SK-N-SH (cell line): ENCODE results near the gene FAM107B. TPM values are rescaled to one million over a fixed set of nuclear protein-coding genes. Genes with fewer than 3 reads are reported as not detected.

Experiments used
- CTCF ChIA-PET: fragments of 300-600, 350-600 bp; formaldehyde crosslinking; extraction: SDS; loops from one replicate; lab custom pipeline; 2021; lab: Yijun Ruan, JAX
- POLR2A ChIA-PET: fragments of 350-600 bp; sonication (Branson Sonifier 250); formaldehyde crosslinking; extraction: SDS; loops from one replicate; lab custom pipeline; 2020; ENCODE audit warnings: antibody characterized with exemption, inconsistent platforms; lab: Yijun Ruan, JAX
- DNase-seq: peaks from one replicate; pipeline ENCODE4 v3.0.0; 2012
- H2AFZ ChIP-seq: fragments of 200-600 bp; sonication (generic); 2 replicates; pipeline ENCODE4 v1.8.1; 2016; ENCODE audit warnings: antibody characterized with exemption, mild to moderate bottlenecking, low read depth
- H3F3A ChIP-seq: fragments of 200-600 bp; sonication (generic); replicated peaks from 2 replicates; pipeline ENCODE3; 2016; ENCODE audit warnings: antibody characterized with exemption, mild to moderate bottlenecking; ENCODE audit not compliant: insufficient read depth
- H3K27ac ChIP-seq, 2 experiments: fragments of 200-500 bp in 1 of 2; fragments of 200-600 bp in 1 of 2; sonication (Bioruptor generic) in 1 of 2; sonication (generic), shearing (Covaris generic) in 1 of 2; 2 replicates each; pipeline versions ENCODE4 v1.5.1 to v1.6.1; 2014 to 2016; ENCODE audit warnings: low read depth in 2 of 2, inconsistent platforms in 1 of 2, low read length in 1 of 2, mild to moderate bottlenecking in 1 of 2, mixed read lengths in 1 of 2
- H3K27me3 ChIP-seq: fragments of 200-600 bp; sonication (generic), shearing (Covaris generic); 2 replicates; pipeline ENCODE4 v1.6.1; 2016; ENCODE audit warnings: mixed run types; ENCODE audit not compliant: insufficient read depth
- H3K36me3 ChIP-seq, 2 experiments: fragments of 200-500 bp in 1 of 2; fragments of 200-600 bp in 1 of 2; sonication (Bioruptor generic) in 1 of 2; sonication (generic) in 1 of 2; replicated peaks in 1 of 2; 2 replicates each; pipeline versions ENCODE3 to v1.5.1; 2014 to 2016; ENCODE audit warnings: low read length in 1 of 2, mild to moderate bottlenecking in 1 of 2; ENCODE audit not compliant: insufficient read depth in 2 of 2, control insufficient read depth in 1 of 2
- H3K4me1 ChIP-seq, 2 experiments: fragments of 200-500 bp in 1 of 2; fragments of 200-600 bp in 1 of 2; sonication (Bioruptor generic) in 1 of 2; sonication (generic), shearing (Covaris generic) in 1 of 2; 2 replicates each; pipeline versions ENCODE4 v1.5.1 to v1.6.1; 2014 to 2016; ENCODE audit warnings: low read depth in 1 of 2, low read length in 1 of 2, mixed run types in 1 of 2; ENCODE audit not compliant: insufficient read depth in 2 of 2, control insufficient read depth in 1 of 2
- H3K4me2 ChIP-seq: fragments of 200-600 bp; sonication (generic), shearing (Covaris generic); 2 replicates; pipeline ENCODE4 v1.6.1; 2017; ENCODE audit warnings: mixed run types
- H3K4me3 ChIP-seq, 2 experiments: fragments of 200-500 bp in 1 of 2; fragments of 200-600 bp in 1 of 2; sonication (Bioruptor generic) in 1 of 2; sonication (generic), shearing (Covaris generic) in 1 of 2; 2 replicates each; pipeline versions ENCODE4 v1.5.1 to v1.8.1; 2014 to 2016; ENCODE audit warnings: low read depth in 2 of 2, inconsistent platforms in 1 of 2, low read length in 1 of 2, mild to moderate bottlenecking in 1 of 2, mixed read lengths in 1 of 2, moderate library complexity in 1 of 2
- H3K79me2 ChIP-seq: fragments of 200-600 bp; sonication (generic); 2 replicates; pipeline ENCODE4 v1.8.1; 2017; ENCODE audit warnings: mild to moderate bottlenecking; ENCODE audit not compliant: insufficient read depth
- H3K9ac ChIP-seq: fragments of 200-600 bp; sonication (generic); 2 replicates; pipeline ENCODE4 v1.6.1; 2017; ENCODE audit warnings: mixed run types
- H3K9me2 ChIP-seq: fragments of 200-600 bp; sonication (generic); 2 replicates; pipeline ENCODE4 v1.6.1; 2017; ENCODE audit warnings: mixed run types
- H3K9me3 ChIP-seq: fragments of 200-600 bp; sonication (generic); 2 replicates; pipeline ENCODE4 v1.6.1; 2017; ENCODE audit warnings: mixed run types, mild to moderate bottlenecking, moderate library complexity
- H4K20me1 ChIP-seq: fragments of 200-600 bp; sonication (generic); 2 replicates; pipeline ENCODE4 v1.6.1; 2017; ENCODE audit warnings: mild to moderate bottlenecking, mixed run types; ENCODE audit not compliant: insufficient read depth
- EZH2phosphoT487 ChIP-seq: fragments of 200-600 bp; sonication (generic); IDR thresholded peaks from 2 replicates; pipeline ENCODE4 v1.6.1; 2017; ENCODE audit warnings: low read depth, mixed run types, mild to moderate bottlenecking, antibody characterized with exemption, moderate library complexity, borderline replicate concordance
- FOXM1 ChIP-seq: IDR thresholded peaks from 2 replicates; pipeline ENCODE4 v1.4.0; 2012; ENCODE audit warnings: low read depth, mild to moderate bottlenecking
- GABPA ChIP-seq: IDR thresholded peaks from 2 replicates; pipeline ENCODE4 v1.4.0; 2012; ENCODE audit warnings: low read depth, mild to moderate bottlenecking
- GATA2 ChIP-seq: sonication (generic); formaldehyde crosslinking; IDR thresholded peaks from 2 replicates; pipeline ENCODE4 v1.5.0; 2020; ENCODE audit warnings: mild to moderate bottlenecking, missing genetic modification reagents
- JUND ChIP-seq: IDR thresholded peaks from 2 replicates; pipeline ENCODE4 v1.4.0; 2012
- NFIC ChIP-seq: IDR thresholded peaks from 2 replicates; pipeline ENCODE4 v1.4.0; 2012; ENCODE audit warnings: borderline replicate concordance
- NRF1 ChIP-seq: IDR thresholded peaks from 2 replicates; pipeline ENCODE4 v1.6.1; 2012; ENCODE audit warnings: low read depth, mild to moderate bottlenecking, low read length
- POLR2AphosphoS5 ChIP-seq: IDR thresholded peaks from 2 replicates; pipeline ENCODE4 v1.6.1; 2012; ENCODE audit warnings: low read depth, low read length
- RCOR1 ChIP-seq: fragments of 150-350 bp; IDR thresholded peaks from 2 replicates; pipeline ENCODE4 v1.6.1; 2017; ENCODE audit warnings: antibody characterized with exemption, low read length
- RXRA ChIP-seq: IDR thresholded peaks from 2 replicates; pipeline ENCODE4 v1.4.0; 2012; ENCODE audit warnings: low read depth, mild to moderate bottlenecking, borderline replicate concordance
- SIN3A ChIP-seq: IDR thresholded peaks from 2 replicates; pipeline ENCODE4 v1.6.1; 2012; ENCODE audit warnings: low read depth, mild to moderate bottlenecking, low read length, moderate library complexity, borderline replicate concordance
- SMC3 ChIP-seq: IDR thresholded peaks from 2 replicates; pipeline ENCODE4 v1.6.1; 2012; ENCODE audit warnings: low read depth, low read length, improper control_type of control experiment
- TAF1 ChIP-seq: IDR thresholded peaks from 2 replicates; pipeline ENCODE4 v1.6.1; 2012; ENCODE audit warnings: low read depth, mild to moderate bottlenecking, low read length, moderate library complexity, borderline replicate concordance
- YY1 ChIP-seq: IDR thresholded peaks from 2 replicates; pipeline ENCODE4 v1.4.0; 2012; ENCODE audit warnings: low read depth, mild to moderate bottlenecking
- WGBS: methylation state at CpG from one replicate; pipeline ENCODE4 v1.1.6; 2017; ENCODE audit warnings: low lambda C conversion rate; 5-methylcytosine and 5-hydroxymethylcytosine counted together
- polyA plus RNA-seq, 3 experiments: library from polyadenylated mRNA; depleted of rRNA; stranded (reverse); fragments of >200 nt; gene quantifications; 2 replicates each; pipeline ENCODE4 v1.2.3, GENCODE V29; 2012
- TF ChIP-seq, protein P1 (sequence below): IDR thresholded peaks from 2 replicates; pipeline ENCODE4 v1.4.0; 2012; ENCODE audit warnings: low read depth, borderline replicate concordance
- TF ChIP-seq, protein P2 (sequence below): fragments of 150-350 bp; IDR thresholded peaks from 2 replicates; pipeline ENCODE4 v1.6.1; 2016; ENCODE audit warnings: mild to moderate bottlenecking, low read depth, low read length
- TF ChIP-seq, protein P3 (sequence below): fragments of 200-600 bp; sonication (generic); IDR thresholded peaks from 2 replicates; pipeline ENCODE4 v1.6.1; 2017; ENCODE audit warnings: antibody characterized with exemption, mild to moderate bottlenecking, moderate library complexity
- TF ChIP-seq, protein P4 (sequence below): IDR thresholded peaks from 2 replicates; pipeline ENCODE4 v1.4.0; 2012; ENCODE audit warnings: low read depth
- TF ChIP-seq, protein P5 (sequence below): IDR thresholded peaks from 2 replicates; pipeline ENCODE4; 2012

The FAM107B gene
- polyA plus RNA-seq, 1 of the 3 experiments (the other 2 are of a cell fraction): 1.0 TPM

DNA sequence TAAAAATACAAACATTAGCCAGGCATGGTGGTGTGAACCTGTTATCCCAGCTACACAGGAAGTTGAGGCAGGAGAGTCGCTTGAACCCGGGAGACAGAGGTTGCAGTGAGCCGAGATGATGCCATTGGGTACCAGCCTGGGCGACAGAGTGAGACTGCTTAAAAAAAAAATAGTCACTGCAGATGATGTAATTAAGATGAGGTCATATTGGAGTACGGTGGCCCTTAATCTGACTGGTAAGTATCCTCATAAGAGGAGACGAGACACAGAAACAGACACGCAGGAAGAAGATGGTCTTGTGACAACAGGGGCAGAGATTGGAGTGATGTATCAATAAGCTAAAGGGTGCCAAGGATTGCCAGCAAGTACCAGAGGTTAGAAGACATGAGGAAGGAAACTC, 156.0 kb downstream of the FAM107B start:
- WGBS: 93% methylated on average over 6 of the region's 7 CpGs
- POLR2A ChIA-PET: no interaction called here

DNA sequence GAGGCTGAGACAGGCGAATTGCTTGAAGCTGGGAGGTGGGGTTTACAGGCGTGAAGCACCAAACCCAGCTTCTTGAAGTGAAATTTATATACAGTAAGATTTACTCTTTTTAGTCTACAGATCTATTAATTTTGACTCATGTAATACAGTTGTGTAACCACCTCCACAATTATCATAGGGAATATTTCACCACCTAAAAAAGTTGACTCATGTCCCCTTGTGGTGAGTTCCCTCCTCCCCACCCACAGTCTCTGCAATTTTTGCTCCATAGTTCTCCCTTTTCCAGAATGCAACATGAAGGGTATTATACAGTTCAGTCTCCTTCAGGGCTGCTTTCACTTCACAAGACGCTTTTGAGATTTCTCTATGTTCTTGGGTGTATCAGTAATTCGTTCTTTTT, 156.8 kb downstream of the FAM107B start:
- no peak for TF ChIP-seq RCOR1
- TF ChIP-seq, protein P1, sequence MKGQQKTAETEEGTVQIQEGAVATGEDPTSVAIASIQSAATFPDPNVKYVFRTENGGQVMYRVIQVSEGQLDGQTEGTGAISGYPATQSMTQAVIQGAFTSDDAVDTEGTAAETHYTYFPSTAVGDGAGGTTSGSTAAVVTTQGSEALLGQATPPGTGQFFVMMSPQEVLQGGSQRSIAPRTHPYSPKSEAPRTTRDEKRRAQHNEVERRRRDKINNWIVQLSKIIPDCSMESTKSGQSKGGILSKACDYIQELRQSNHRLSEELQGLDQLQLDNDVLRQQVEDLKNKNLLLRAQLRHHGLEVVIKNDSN: no peak
- TF ChIP-seq JUND: no peak
- TF ChIP-seq, protein P2, sequence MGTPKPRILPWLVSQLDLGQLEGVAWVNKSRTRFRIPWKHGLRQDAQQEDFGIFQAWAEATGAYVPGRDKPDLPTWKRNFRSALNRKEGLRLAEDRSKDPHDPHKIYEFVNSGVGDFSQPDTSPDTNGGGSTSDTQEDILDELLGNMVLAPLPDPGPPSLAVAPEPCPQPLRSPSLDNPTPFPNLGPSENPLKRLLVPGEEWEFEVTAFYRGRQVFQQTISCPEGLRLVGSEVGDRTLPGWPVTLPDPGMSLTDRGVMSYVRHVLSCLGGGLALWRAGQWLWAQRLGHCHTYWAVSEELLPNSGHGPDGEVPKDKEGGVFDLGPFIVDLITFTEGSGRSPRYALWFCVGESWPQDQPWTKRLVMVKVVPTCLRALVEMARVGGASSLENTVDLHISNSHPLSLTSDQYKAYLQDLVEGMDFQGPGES: no peak
- Histone ChIP-seq H3K9ac (no peak overlapping the region), H3K4me1 (peaks cover 0 to 4% of the 10 kb centered on the region in 2 experiments; a peak in 1 of 4 replicates), H3K27me3 (no peaks in the 10 kb centered on the region), H3K4me3 (no peak overlapping the region), H3K9me2 (no peaks in the 10 kb centered on the region), H4K20me1 (no peaks in the 10 kb centered on the region), H3F3A (no peaks in the 10 kb centered on the region), H2AFZ (no peak overlapping the region), H3K36me3 (no peaks in the 10 kb centered on the region), H3K79me2 (no peaks in the 10 kb centered on the region), H3K27ac (no peak overlapping the region), H3K4me2 (no peak overlapping the region), H3K9me3 (no peaks in the 10 kb centered on the region)
- ChIA-PET POLR2A (no interaction called here), CTCF (interaction anchor here (1.0 to 1.2 kb wide), 2 partner anchors 9 to 13 kb away, joined by 3 to 4 read pairs; no protein-coding TSS in a partner anchor)
- WGBS: 62% methylated on average over 4 of the region's 4 CpGs
- no peak for DNase-seq

More for the DNA sequence above, 156.0 kb downstream of the FAM107B start:
- H3F3A ChIP-seq: no peaks in the 10 kb centered on the region
- H3K4me3 ChIP-seq: no peak overlapping the region
- TF ChIP-seq TAF1 (no peak), NRF1 (no peak), YY1 (no peak), SMC3 (no peak), POLR2AphosphoS5 (no peak), GATA2 (CRISPR knock-in tag) (no peak), EZH2phosphoT487 (no peak), JUND (no peak), SIN3A (no peak), RXRA (no peak), FOXM1 (no peak), NFIC (no peak), GABPA (no peak)
- TF ChIP-seq, protein P3, sequence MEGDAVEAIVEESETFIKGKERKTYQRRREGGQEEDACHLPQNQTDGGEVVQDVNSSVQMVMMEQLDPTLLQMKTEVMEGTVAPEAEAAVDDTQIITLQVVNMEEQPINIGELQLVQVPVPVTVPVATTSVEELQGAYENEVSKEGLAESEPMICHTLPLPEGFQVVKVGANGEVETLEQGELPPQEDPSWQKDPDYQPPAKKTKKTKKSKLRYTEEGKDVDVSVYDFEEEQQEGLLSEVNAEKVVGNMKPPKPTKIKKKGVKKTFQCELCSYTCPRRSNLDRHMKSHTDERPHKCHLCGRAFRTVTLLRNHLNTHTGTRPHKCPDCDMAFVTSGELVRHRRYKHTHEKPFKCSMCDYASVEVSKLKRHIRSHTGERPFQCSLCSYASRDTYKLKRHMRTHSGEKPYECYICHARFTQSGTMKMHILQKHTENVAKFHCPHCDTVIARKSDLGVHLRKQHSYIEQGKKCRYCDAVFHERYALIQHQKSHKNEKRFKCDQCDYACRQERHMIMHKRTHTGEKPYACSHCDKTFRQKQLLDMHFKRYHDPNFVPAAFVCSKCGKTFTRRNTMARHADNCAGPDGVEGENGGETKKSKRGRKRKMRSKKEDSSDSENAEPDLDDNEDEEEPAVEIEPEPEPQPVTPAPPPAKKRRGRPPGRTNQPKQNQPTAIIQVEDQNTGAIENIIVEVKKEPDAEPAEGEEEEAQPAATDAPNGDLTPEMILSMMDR: no peak
- TF ChIP-seq, protein P4, sequence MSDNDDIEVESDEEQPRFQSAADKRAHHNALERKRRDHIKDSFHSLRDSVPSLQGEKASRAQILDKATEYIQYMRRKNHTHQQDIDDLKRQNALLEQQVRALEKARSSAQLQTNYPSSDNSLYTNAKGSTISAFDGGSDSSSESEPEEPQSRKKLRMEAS: no peak
- TF ChIP-seq, protein P5, sequence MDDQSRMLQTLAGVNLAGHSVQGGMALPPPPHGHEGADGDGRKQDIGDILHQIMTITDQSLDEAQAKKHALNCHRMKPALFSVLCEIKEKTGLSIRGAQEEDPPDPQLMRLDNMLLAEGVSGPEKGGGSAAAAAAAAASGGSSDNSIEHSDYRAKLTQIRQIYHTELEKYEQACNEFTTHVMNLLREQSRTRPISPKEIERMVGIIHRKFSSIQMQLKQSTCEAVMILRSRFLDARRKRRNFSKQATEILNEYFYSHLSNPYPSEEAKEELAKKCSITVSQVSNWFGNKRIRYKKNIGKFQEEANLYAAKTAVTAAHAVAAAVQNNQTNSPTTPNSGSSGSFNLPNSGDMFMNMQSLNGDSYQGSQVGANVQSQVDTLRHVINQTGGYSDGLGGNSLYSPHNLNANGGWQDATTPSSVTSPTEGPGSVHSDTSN: no peak
- H3K4me2 ChIP-seq: no peak overlapping the region
- CTCF ChIA-PET: no interaction called here
- H3K27me3 ChIP-seq: no peaks in the 10 kb centered on the region
- H3K9me2 ChIP-seq: no peaks in the 10 kb centered on the region
- peaks cover 0 to 4% of the 10 kb centered on the region in 2 experiments; a peak in 1 of 4 replicates for H3K4me1 ChIP-seq
- no peaks in the 10 kb centered on the region for H3K9me3 ChIP-seq
- H3K27ac ChIP-seq: no peak overlapping the region
- H3K79me2 ChIP-seq: no peaks in the 10 kb centered on the region
- no peak for DNase-seq
- H3K36me3 ChIP-seq: no peaks in the 10 kb centered on the region
- H4K20me1 ChIP-seq: no peaks in the 10 kb centered on the region
- H2AFZ ChIP-seq: no peak overlapping the region
- H3K9ac ChIP-seq: no peak overlapping the region
